Measurements from ENCODE around the gene ITGAL. TPM values are rescaled to one million over a fixed set of nuclear protein-coding genes. Genes with fewer than 3 reads are reported as not detected.
"Not testable (repeated sequence)": the region's sequence is repeated elsewhere in the genome, so short reads cannot be mapped to it uniquely, and the experiment has no call there.

Gene ITGAL
- total RNA-seq (2014; rRNA removed; shearing (Covaris generic)) = not detected in 2 replicates

DNA sequence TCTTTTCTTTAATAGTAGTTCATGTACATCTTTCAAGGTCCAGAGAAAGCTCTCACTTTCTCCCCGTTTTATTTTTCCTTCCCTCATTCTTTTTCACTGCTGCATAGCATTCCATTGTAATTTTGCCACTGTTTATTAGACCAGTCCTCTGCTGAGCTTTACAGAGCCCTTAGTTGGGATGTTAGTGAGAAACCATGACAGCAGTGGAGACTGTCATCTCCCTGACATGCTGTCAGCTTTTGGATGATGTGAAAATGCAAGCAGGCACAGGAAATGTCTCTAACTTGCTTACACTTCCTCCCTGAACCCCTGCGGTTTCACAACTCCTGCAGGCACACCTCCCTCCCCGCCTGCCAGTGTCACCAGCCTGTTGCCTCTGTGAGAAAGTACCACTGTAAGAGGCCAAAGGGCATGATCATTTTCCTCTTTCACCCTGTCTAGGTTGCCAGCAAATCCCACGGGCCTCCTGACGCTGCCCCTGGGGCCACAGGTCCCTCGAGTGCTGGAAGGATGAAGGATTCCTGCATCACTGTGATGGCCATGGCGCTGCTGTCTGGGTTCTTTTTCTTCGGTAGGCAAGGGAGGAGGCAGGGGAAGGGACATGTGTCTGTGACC is at the start of gene ITGAL:
TSS of gene ITGAL (plus strand) at position 415 of the 615 bp plus-strand sequence. CDS start at position 511, 96 bp downstream.
- DNase-seq (ENCODE audit: low spot score) = no peak

DNA sequence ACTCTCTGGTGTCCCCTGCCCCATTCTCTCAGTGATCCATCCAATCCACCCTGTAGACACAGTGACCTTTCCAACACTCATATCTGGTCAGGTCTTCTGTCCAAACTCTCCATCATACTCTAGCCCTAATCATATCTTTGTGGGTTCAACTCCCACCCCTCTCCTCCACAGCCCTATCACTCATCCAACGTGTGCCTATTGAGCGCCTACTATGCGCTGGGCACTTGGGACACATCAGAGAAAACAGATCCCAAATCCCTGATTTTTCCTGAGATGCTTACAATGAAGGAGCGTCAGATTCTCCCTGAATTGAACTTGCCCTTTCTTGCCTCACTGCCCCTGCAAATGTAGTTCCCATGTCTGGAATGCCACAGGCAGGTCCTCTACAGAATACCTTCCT is 44.5 kb upstream of the ITGAL start:
- no peak for DNase-seq (ENCODE audit: low spot score)

DNA sequence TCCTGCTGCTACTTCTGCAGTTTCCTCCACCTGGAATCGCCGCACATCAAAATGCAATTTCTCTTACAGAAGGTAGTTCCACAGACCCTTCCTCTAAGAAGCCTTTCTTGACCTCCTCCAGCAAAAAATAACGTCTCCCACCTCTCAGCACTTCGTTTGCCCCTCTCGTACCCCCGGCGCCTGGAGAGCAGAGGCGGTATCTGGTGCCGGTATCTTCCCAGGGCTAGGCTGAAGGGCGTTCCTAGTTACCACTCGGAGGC is 43.2 kb upstream of the ITGAL start:
- DNase-seq (ENCODE audit: low spot score) = no peak

DNA sequence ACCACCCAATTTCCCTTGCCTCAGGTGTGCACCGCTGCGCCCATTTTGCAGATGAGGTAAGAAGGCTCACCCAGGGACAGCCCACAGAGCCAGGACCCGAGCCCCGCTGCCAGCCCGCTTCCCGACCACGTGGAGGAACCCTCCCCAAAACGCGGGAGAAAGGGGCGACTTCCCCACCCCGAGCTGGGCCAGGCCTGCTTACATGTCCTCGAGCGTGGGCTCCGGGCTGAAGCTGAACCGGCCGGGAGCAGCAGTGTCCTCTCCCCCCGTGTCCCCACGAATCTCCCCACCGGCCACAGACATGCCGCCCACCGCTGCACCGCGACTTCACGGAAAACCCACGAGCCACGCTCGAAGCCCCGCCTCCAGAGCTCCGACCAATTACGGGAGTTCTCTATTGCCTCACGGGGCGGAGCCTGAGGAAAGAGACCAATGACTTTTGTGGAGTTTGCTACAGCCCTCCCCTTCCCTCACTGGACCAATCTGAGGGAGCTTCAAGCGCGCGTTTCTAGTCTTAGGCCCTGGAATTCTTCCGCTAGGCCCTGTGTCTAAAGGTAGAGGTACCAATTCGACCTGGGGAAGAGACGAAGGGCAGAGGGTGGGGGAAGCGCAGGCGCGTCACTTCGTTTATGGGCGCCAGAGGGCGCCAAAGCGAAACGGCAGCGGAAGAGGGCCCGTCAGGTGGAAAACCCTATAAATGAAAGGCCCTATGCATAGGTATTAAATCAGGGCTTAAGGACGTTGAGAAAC is 42.7 kb upstream of the ITGAL start, which contains the start of gene DCTPP1:
TSS of gene DCTPP1 (minus strand) at position 353 of the 750 bp plus-strand sequence. CDS start at position 303, 50 bp downstream.
- peak; percentile 99 for DNase-seq (ENCODE audit: low spot score)

DNA sequence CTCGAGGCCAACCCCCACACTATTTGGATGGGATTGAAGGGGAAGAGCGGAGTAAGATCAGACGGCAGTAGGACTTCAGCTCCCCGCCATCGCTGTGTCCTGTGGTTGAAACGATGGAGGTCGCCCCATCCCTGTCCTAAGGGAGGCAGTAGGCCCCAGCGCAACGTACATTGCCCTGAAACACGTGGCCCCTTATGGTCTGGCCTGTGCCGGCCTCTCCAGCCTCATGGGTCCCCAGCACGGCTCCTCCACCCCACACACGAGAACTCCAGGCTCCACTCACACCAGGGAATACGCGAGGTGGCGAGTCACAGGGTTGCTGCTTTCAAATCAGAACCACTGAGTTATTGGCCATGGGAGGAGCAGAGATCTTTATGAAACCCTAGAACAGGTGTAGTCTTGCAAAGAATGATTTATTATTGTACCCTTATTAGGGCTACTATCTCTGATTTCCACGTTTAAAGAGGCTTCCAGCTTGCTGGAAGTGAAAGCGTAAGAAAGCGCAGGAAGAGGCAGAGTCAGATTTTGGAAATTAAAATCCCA is 42.0 kb upstream of the ITGAL start:
- no peak for DNase-seq (ENCODE audit: low spot score)

DNA sequence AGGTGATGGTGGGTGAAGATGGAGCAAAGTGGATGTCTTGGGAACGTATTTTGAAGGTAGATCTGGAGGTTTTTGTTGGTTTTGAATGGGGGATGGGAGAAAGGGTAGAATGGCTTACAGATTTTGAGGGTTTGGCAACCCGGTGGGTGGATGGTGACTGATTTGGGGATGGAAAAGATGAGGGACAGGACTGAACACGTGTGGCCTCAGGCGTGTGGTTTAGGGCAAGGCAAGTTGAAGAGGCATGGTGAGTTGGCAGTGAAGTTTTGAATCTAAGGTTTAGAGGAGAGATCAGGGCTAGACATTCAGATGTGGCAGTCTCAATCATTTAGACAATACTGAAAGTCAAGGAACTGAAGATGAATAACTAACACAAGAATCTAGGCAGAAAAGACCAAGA is 37.7 kb upstream of the ITGAL start:
- DNase-seq (ENCODE audit: low spot score) = no peak

DNA sequence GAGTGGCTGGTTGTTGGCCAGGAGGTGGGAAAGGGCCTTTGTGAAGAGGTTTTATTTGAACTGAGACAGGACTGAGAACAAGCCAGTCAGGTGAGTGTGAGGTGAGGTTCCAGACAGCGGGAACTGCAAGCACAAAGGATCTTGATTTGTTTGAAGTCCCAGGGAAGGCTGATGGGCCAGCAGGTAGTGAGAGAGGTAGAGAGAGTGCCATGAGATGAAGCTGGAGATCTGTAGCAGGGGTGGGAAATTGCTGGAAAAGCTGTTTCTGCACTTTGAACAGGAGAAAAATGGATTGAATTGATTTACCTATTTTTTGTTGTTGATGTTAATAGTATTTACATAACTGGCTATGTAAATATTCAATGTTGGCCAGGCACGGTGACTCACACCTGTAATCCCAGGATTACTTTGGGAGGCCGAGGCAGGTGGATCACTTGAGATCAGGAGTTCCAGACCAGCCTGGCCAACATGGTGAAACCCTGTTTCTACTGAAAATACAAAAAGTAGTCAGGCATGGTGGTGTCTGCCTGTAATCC is 35.0 kb upstream of the ITGAL start:
- no peak for DNase-seq (ENCODE audit: low spot score)

DNA sequence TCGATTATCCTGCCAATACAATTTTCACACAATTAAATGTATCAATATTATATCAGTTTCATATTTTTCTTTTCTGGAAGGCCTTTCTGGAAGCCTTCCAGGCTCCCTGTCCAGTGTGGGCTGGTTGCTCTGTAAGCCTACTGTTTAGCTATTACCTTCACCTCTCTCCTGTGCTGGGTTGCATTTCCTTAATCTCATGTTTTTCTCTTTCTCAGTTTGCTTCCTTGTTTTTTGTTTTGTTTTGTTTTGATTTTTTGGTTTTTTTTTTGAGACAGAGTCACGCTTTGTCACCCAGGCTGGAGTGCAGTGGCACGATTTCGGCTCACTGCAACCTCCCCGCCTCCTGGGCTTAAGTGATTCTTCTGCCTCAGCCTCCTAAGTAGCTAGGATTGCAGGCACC is 33.7 kb upstream of the ITGAL start:
- no peak for DNase-seq (ENCODE audit: low spot score)

DNA sequence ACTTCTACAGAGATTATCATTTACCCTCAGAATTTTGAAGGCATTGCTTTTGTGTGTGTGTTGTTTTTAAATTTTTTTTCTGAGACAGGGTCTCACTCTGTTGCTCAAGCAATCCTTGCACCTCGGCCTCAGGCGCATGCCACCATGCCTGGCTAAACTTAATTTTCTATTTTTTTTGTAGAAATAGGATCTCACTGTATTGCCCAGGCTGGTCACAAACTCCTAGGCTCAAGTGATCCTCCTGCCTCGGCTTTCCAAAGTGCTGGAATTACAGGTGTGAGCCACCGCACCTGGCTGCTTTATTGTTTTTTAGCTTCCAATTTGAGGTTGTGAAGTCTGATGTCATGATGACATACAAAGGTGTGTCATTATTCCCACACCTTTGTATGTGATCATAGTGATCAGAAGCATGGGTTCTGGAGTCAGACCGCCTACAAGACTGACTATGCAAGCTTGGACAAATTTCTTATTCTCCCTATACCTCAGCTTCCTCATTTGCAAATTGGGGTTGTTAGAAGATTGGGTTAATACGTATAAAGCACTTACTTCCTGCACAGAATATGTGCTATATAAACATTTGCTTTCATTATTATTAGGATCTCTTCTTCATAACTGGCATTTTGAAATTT is 32.7 kb upstream of the ITGAL start:
- no peak for DNase-seq (ENCODE audit: low spot score)

DNA sequence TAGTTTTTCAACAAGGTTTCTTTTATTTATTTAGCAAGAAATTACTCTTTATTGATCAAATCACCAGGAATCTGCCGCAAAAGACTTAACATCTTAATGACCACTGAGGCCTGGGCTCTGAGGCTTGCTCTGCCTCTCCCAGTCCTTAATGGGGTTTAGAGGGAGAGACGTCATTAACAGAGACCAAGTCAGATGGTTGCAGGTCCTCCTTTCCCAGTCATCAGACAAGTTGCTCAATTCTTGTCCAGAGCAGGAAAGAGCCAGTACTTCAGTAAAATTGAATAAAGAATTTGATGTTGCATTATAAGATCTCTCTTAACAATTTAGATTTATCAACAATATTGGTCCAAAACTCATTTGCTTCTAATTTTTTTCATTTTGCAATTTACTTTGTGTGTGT is 28.9 kb upstream of the ITGAL start:
- DNase-seq (ENCODE audit: low spot score) = no peak

DNA sequence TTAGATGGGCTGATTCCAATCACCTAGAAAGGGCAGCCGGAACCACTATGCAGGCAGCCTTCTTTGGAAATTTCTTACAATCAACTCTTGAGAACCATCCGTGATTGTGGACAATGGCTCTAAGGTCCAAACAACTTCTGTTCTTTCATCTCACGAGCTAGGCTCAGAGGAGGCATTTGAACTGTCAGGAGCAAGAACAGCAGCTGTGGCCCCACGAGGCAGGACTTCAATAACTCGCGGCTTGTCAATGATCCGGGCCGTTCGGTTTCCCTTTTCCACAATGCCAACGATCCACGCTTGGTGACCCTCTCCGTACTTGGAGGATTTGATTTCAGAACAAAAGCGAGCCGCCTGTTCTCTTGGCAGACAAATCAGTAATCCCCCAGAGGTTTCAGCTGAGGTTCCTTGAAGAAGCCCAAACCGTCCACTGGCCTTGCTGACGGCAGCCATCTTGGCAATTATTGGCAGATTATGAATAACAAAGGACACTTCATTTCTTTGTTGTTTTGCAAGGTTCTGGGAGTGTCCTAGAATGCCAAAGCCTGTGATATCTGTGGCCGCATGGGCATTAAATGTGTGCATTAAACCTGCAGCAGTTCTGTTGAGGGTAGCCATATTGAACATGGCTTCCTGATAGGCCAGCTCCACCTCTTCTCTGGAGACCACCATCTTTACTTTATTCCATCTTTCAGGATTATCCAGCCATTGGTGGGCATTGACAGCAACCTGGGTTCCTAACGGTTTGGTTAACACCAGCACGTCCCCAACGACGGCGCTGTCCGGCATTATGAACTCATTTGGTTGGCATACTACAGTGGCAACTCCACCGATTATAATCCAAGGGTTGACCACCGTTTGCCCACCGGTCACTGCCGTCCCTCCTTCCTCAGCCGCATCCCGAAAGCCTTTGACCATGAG is 28.1 kb upstream of the ITGAL start:
- no peak for DNase-seq (ENCODE audit: low spot score)

DNA sequence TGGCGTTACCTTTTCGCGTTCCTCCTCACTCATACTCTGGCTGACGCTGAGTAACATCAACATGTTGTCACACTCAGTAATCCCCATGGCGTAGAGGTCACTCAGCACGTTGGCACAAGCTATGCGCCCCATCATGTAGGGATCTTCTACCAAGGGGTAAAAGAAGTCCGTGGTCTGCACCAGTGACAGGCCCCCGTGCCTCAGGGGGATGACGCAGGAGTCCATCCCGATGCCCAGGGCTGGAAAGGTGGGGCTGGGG is 27.5 kb upstream of the ITGAL start:
- DNase-seq (ENCODE audit: low spot score) = no peak

DNA sequence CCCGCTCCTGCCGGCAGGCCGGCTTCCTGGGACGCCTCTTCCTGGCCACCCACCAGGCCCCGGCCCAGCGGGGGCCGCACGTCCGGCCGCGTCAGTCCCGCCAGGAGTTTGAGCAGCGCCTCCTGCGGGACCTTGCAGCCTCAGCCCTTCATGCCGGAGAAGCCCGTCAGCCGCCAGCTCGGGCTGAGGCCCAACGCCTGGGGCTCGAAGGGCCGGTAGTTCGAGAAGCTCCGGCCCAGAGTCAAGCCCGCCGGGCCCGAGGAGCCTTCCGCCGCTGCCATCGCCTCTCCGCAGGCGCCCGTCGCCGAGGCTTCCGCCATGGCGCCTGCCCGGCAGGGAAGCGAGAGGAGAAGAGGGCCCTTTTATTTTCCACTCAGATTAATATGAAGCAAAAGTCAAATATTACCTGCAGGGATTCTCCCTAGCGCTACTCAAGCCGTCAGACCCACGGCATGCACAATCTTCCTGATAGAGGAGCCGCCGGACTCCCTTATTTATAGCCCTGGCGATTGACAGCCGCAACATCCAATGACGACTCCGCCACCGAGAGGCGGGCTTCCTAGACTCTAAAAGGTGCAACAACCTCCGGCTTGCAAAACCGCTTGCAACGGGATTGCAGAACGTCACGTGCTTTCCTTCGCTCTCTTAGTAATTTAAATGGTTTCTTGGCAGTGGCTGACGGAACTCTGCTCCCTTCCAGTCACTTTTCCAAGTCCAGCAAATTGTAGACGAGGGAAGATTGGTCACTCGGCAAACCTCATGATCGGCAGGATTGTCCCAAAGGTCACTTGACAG is 26.9 kb upstream of the ITGAL start, which contains the start of gene SEPHS2:
TSS of gene SEPHS2 (minus strand) at position 467 of the 795 bp plus-strand sequence. CDS start at position 320, 147 bp downstream.
- DNase-seq (ENCODE audit: low spot score) = peak; percentile 95

DNA sequence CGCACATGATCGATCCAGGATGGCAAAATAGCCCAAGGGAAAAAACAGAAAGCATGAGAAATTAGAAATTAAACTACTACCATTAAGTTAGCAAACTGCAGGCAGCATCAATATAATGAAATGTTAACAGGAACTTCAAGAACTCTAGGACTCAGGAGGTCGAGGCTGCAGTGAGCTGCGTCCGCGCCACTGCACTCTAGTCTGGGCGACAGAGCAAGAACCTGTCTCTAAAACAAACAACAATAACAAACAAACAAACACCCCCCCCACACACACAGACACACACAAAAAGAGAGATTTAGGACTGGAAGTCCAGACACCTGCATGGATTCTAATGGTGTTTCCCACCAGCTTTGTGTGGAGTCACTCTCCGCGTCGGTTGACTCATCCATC is 26.3 kb upstream of the ITGAL start:
- no peak for DNase-seq (ENCODE audit: low spot score)

DNA sequence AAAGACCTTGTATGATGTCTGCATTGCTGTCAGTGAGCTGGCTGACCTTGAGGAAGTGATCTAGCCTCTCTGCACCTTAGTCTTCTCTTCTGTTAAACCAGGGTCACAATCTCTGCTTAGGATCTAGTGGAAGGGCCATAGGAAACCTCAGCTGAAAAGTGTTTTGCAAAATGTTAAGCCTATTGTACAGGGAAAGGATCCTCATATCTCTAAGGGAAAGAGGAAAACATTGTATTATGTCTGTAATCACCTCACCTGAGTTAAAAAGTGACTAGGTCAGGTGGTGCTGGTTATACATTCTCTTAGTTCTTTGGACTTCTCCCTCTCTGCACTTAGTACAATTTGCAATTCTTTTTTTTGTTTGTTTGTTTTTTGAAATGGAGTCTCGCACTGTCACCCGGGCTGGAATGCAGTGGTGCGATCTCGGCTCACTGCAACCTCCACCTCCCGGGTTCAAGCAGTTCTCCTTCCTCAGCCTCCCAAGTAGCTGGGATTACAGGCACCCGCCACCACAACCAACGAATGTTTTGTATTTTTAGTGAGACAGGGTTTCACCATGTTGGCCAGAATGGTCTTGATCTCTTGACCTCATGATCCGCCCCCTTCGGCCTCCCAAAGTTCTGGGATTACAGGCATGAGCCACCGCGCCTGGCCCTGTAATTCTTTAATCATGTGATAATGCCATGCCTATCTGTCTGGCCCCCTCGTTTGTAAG is 24.9 kb upstream of the ITGAL start:
- no peak for DNase-seq (ENCODE audit: low spot score)

DNA sequence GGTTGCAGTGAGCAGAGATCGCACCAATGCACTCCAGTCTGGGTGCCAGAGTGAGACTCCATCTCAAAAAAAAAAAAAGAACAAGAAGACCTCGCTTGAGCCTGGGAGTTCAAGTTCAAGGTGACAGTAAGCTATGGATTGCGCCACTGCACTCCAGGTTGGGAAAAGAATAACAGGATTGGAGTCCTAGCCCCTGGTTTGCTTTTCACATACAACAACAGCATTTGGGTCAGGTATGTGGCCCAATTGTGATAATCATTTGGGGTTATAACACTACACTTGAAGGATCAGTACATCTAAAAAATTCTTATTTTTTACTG is 23.5 kb upstream of the ITGAL start:
- DNase-seq (ENCODE audit: low spot score) = no peak

DNA sequence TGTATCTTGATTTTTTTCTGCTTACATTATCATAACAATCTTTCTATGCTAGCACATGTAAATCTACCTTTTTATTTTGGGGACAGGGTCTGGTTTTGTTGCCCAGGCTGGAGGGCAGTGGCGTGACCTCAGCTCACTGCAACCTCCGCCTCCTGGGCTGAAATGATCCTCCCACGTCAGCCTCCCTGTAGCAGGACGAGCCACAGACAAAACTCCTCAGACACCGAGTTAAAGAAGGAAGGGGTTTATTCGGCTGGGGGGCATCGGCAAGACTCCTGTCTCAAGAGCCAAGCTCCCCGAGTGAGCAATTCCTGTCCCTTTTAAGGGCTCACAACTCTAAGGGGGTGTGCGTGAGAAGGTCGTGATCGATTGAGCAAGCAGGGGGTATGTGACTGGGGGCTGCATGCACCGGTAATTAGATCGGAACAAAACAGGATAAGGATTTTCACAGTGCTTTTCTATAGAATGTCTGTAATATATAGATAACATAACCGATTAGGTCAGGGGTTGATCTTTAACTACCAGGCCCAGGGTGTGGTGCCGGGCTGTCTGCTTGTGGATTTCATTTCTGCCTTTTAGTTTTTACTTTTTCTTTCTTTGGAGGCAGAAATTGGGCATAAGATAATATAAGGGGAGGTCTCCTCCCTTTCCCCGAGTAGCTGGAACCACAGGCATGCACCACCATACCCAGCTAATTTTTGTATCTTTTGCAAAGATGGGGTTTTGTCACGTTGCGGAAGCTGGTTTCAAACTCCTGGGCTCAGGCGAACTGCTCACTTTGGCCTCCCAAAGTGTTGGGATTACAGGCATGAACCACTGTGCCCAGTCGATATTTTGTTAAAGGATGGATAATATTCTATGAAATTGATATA is 19.6 kb upstream of the ITGAL start:
- not testable (repeated sequence) for DNase-seq (ENCODE audit: low spot score)

DNA sequence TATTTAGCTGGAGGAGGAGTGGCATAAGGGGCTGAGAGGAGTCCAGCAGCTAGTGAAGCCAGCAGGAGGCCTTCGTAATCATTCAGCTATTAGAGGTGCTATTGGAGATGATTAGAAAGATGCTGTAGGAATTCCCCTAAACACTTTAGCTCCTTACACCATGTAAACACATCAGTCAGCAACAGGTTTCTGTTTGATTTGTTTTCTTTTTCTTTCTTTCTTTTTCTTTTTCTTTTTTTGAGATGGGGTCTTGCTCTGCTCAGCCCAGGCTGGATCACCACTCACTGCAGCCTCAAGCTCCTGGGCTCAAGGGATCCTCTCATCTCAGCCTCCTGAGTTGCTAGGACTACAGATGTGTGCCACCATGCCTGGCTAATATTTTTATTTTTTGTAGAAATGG is 16.2 kb upstream of the ITGAL start:
- no peak for DNase-seq (ENCODE audit: low spot score)

DNA sequence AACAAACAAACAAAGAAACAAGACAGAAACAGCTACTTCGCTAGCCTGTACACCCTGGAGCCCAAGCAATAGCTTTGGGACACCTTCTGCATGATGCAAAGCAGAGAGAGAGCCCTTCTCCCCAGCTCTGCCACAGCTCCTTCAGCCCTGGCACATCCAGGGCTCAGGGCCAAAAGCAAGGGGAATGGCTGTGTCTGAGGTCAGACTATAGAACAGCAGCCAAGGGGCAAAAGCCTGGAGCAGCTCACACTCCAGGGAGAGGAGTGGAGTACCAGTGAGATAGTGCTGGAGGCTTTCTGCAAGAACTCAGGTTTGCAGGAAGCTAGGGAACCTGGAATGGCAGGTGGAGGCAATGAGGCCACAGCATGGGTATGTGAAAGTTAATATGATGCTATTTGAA is 15.3 kb upstream of the ITGAL start:
- DNase-seq (ENCODE audit: low spot score) = no peak

Data from H4 (cell line).